Occipital lobe (tissue), 2 donors: ENCODE measurements around the gene ARSG. TPM values are rescaled to one million over a fixed set of nuclear protein-coding genes. Genes with fewer than 3 reads are reported as not detected.
"Not testable (repeated sequence)": the region's sequence is repeated elsewhere in the genome, so short reads cannot be mapped to it uniquely, and the experiment has no call there.

Experiments used
- DNase-seq: peaks from one replicate; lab custom pipeline; 2025; lab: John Stamatoyannopoulos, UW
- total RNA-seq: library from RNA; depleted of rRNA; stranded (reverse); fragments of >200 nt; gene quantifications from one replicate; pipeline ENCODE4 v1.2.3, GENCODE V29; 2014

The ARSG gene
- total RNA-seq, 1 donor from 2014 or later, result 4.4 TPM

- DNase-seq, result no peak
Measured at GRCh38 chr17:68304706-68305105, 13.4 kb downstream of the ARSG start.

- no peak for DNase-seq
Measured at GRCh38 chr17:68305142-68305541, 13.8 kb downstream of the ARSG start.

GRCh38 chr17:68306819-68307218 is 15.5 kb downstream of the ARSG start:
- DNase-seq, result no peak

GRCh38 chr17:68307443-68307842 is 16.1 kb downstream of the ARSG start:
- DNase-seq, result no peak

- not testable (repeated sequence) for DNase-seq
Measured at GRCh38 chr17:68308486-68308885, 17.2 kb downstream of the ARSG start.

- not testable (repeated sequence) for DNase-seq
Measured at GRCh38 chr17:68309066-68309670, 17.9 kb downstream of the ARSG start.

GRCh38 chr17:68310152-68310551 is 18.9 kb downstream of the ARSG start:
- no peak for DNase-seq

- DNase-seq, result no peak
Measured at GRCh38 chr17:68314916-68315535, 23.7 kb downstream of the ARSG start.

GRCh38 chr17:68315930-68316329 is 24.6 kb downstream of the ARSG start:
- DNase-seq, result no peak

- DNase-seq, result no peak
Measured at GRCh38 chr17:68317458-68317857, 26.2 kb downstream of the ARSG start.

- DNase-seq, result no peak
Measured at GRCh38 chr17:68318103-68318991, 27.1 kb downstream of the ARSG start.

- no peak for DNase-seq
Measured at GRCh38 chr17:68319410-68320162, 28.3 kb downstream of the ARSG start.

GRCh38 chr17:68320311-68320865 is 29.1 kb downstream of the ARSG start:
- no peak for DNase-seq

- no peak for DNase-seq
Measured at GRCh38 chr17:68320943-68321555, 29.8 kb downstream of the ARSG start.

- no peak for DNase-seq
Measured at GRCh38 chr17:68321556-68321954, 30.3 kb downstream of the ARSG start.

GRCh38 chr17:68322630-68323029 is 31.3 kb downstream of the ARSG start:
- no peak for DNase-seq

GRCh38 chr17:68324114-68324513 is 32.8 kb downstream of the ARSG start:
- DNase-seq, result no peak

GRCh38 chr17:68324654-68325336 is 33.5 kb downstream of the ARSG start:
- no peak for DNase-seq

GRCh38 chr17:68325961-68326360 is 34.7 kb downstream of the ARSG start:
- no peak for DNase-seq

GRCh38 chr17:68326681-68327080 is 35.4 kb downstream of the ARSG start:
- no peak for DNase-seq
